Endothelial cell of umbilical vein (primary cell): ENCODE results near the gene SLC47A1. TPM values are rescaled to one million over a fixed set of nuclear protein-coding genes. Genes with fewer than 3 reads are reported as not detected.

ENCODE experiments used
- BruUV-seq: library from RNA; stranded (reverse); fragments of 400-500 nt; replicated peaks from 2 replicates; lab custom pipeline; 2021; lab: Mats Ljungman, UMichigan
- CTCF ChIA-PET: fragments of 300-600, 350-600 bp; sonication (Branson Sonifier 250); formaldehyde crosslinking; loops from one replicate; lab custom pipeline; 2021; ENCODE audit warnings: antibody characterized with exemption, inconsistent platforms; lab: Charles Lee
- POLR2A ChIA-PET: fragments of 300-600, 350-600 bp; sonication (Branson Sonifier 250); formaldehyde crosslinking; loops from one replicate; lab custom pipeline; 2021; ENCODE audit warnings: antibody characterized with exemption, inconsistent platforms; lab: Charles Lee
- DNase-seq: peaks from one replicate; pipeline ENCODE4 v3.0.0-alpha.2; 2011; ENCODE audit warnings: low read depth, low spot score
- FAIRE-seq: peaks from 2 replicates; lab custom pipeline; 2011; peaks lifted over from hg19 to GRCh38; lab: Jason Lieb, UNC
- H2AFZ ChIP-seq: 2 replicates; pipeline ENCODE4 v1.6.0; 2012; ENCODE audit warnings: low read depth, low read length, control low read depth, inconsistent platforms
- H3K27ac ChIP-seq: 2 replicates; pipeline ENCODE4 v1.5.1; 2011; ENCODE audit warnings: low read depth, mild to moderate bottlenecking, control low read depth, low read length, moderate library complexity; ENCODE audit not compliant: insufficient read depth
- H3K27me3 ChIP-seq, 2 experiments: 2 replicates each; pipeline versions ENCODE4 v1.6.0 to v1.6.1; 2011; ENCODE audit warnings: low read length in 2 of 2, mixed read lengths in 1 of 2; ENCODE audit not compliant: control insufficient read depth in 2 of 2, insufficient read depth in 2 of 2
- H3K36me3 ChIP-seq, 2 experiments: 2 replicates in 1 of 2; 3 replicates in 1 of 2; pipeline ENCODE4 v1.5.1; 2011; ENCODE audit warnings: low read length in 2 of 2, mild to moderate bottlenecking in 1 of 2, moderate library complexity in 1 of 2; ENCODE audit not compliant: control insufficient read depth in 2 of 2, insufficient read depth in 2 of 2; ENCODE audit errors: extremely low read depth in 1 of 2
- H3K4me1 ChIP-seq: 3 replicates; pipeline ENCODE4 v1.5.1; 2011; ENCODE audit warnings: mild to moderate bottlenecking, low read length; ENCODE audit not compliant: control insufficient read depth, insufficient read depth; ENCODE audit errors: extremely low read depth
- H3K4me2 ChIP-seq: 2 replicates; pipeline ENCODE4 v1.6.1; 2011; ENCODE audit warnings: low read length, control low read depth, mixed read lengths; ENCODE audit not compliant: insufficient read depth
- H3K4me3 ChIP-seq, 3 experiments: fragments of 200-600 bp in 1 of 3; sonication (generic), shearing (Covaris generic) in 1 of 3; replicated peaks in 1 of 3; 2 replicates each; pipeline ENCODE4 v1.5.1; 2011 to 2016; ENCODE audit warnings: control low read depth in 3 of 3, low read length in 3 of 3, mild to moderate bottlenecking in 2 of 3, inconsistent platforms in 1 of 3, low read depth in 1 of 3, moderate library complexity in 1 of 3; ENCODE audit not compliant: insufficient read depth in 1 of 3
- H3K79me2 ChIP-seq: 2 replicates; pipeline ENCODE4 v1.6.0; 2012; ENCODE audit warnings: low read length, inconsistent platforms; ENCODE audit not compliant: control insufficient read depth, insufficient read depth
- H3K9ac ChIP-seq: replicated peaks from 2 replicates; pipeline ENCODE3; 2011; ENCODE audit warnings: low read length, control low read depth; ENCODE audit not compliant: insufficient read depth; ENCODE audit errors: extremely low read depth
- H3K9me1 ChIP-seq: replicated peaks from 3 replicates; pipeline ENCODE4 v1.6.0; 2011; ENCODE audit warnings: mild to moderate bottlenecking, low read length; ENCODE audit not compliant: control insufficient read depth, insufficient read depth; ENCODE audit errors: extremely low read depth
- H3K9me3 ChIP-seq: replicated peaks from 2 replicates; pipeline ENCODE4 v1.5.1; 2012; ENCODE audit warnings: low read length, inconsistent platforms; ENCODE audit not compliant: control insufficient read depth, insufficient read depth
- H4K20me1 ChIP-seq: replicated peaks from 2 replicates; pipeline ENCODE3; 2011; ENCODE audit warnings: mild to moderate bottlenecking, low read length; ENCODE audit not compliant: control insufficient read depth, insufficient read depth; ENCODE audit errors: extremely low read depth
- CTCF ChIP-seq, 2 donors: IDR thresholded peaks; 1 replicate in 1 of 2; 2 replicates in 1 of 2; pipeline ENCODE4 v1.5.1; 2011; ENCODE audit warnings: low read length in 2 of 2, mild to moderate bottlenecking in 2 of 2, moderate library complexity in 2 of 2, control low read depth in 1 of 2, inconsistent platforms in 1 of 2, low read depth in 1 of 2; ENCODE audit not compliant: insufficient read depth in 1 of 2; ENCODE audit errors: extremely low read depth in 1 of 2
- EZH2 ChIP-seq: IDR thresholded peaks from 2 replicates; pipeline ENCODE4 v1.6.1; 2012; ENCODE audit warnings: borderline replicate concordance, low read depth, mild to moderate bottlenecking, moderate library complexity, low read length, inconsistent platforms; ENCODE audit not compliant: severe bottlenecking
- FOS ChIP-seq: IDR thresholded peaks from 2 replicates; pipeline ENCODE4 v1.6.1; 2011; ENCODE audit warnings: mild to moderate bottlenecking, low read length, moderate library complexity, borderline replicate concordance; ENCODE audit not compliant: insufficient read depth
- GATA2 ChIP-seq: IDR thresholded peaks from 2 replicates; pipeline ENCODE4 v1.7.0; 2011; ENCODE audit warnings: low read depth, mild to moderate bottlenecking, moderate library complexity, mixed read lengths, low read length; ENCODE audit not compliant: insufficient read length, insufficient read depth
- JUN ChIP-seq: IDR thresholded peaks from 2 replicates; pipeline ENCODE4 v1.6.1; 2011; ENCODE audit warnings: borderline replicate concordance, low read depth; ENCODE audit not compliant: insufficient read length, insufficient read depth
- MYC ChIP-seq: IDR thresholded peaks from one replicate; pipeline ENCODE4 v1.6.1; 2011; ENCODE audit warnings: mild to moderate bottlenecking, low read depth, low read length
- POLR2A ChIP-seq: IDR thresholded peaks from 2 replicates; pipeline ENCODE4 v1.6.1; 2012; ENCODE audit warnings: low read depth, mild to moderate bottlenecking, control low read depth, low read length
- POLR2AphosphoS5 ChIP-seq: IDR thresholded peaks from 2 replicates; pipeline ENCODE4 v1.6.1; 2012; ENCODE audit warnings: low read depth, mild to moderate bottlenecking, control low read depth, low read length, moderate library complexity; ENCODE audit not compliant: insufficient read depth
- dilution Hi-C: fragments of 300-500 bp; cut with MboI; formaldehyde crosslinking; loops from one replicate; pipeline ENCODE4 v1.15.0; 2019; ENCODE audit warnings: low sequenced_read_pairs; ENCODE audit not compliant: extremely low pct_ligation_motif_present
- intact Hi-C: fragments of 100-400 bp; cut with micrococcal nuclease; formaldehyde crosslinking; loops from one replicate; pipeline ENCODE4 v1.10.0; 2022
- polyA plus RNA-seq, 4 experiments: library from polyadenylated mRNA; depleted of rRNA in 3 of 4; stranded (reverse) in 3 of 4; unstranded in 1 of 4; fragments of >200 nt; gene quantifications; 2 replicates each; pipeline versions ENCODE4 v1.2.1 to v1.2.3, GENCODE V29; 2011 to 2012; ENCODE audit warnings: missing spikeins in 1 of 4
- total RNA-seq: library from RNA; stranded (reverse); gene quantifications from 2 replicates; pipeline ENCODE4 v1.2.3, GENCODE V29; 2021
- TF ChIP-seq, protein P1 (sequence below): IDR thresholded peaks from 2 replicates; pipeline ENCODE4 v1.6.1; 2011; ENCODE audit not compliant: insufficient read depth, insufficient read length

The SLC47A1 gene
- total and polyA plus RNA-seq, 2 donors (not counting 3 experiments of a cell fraction or from before 2014, with no cell fraction given): 3.3 to 6.9 TPM

DNA sequence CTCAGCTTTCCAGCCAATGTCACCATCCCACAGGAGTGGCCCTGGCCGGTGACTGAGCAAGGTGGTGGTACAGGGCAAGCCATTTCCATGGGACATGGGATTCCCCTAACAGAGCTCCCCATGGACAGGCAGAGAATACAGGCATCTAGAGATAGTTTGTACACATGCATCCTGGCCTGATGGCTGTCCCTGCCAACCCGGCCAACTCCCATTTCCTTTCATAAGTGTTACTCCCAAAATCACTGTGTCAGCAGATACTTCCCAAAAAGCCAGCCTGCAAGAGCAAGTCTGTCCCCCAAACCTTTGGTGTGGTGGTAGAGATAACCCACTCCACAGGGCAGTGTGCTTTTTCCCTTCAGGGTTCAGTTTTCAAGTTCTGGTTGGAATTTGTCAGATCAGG is 32.4 kb upstream of the SLC47A1 start:
- DNase-seq: no peak
- no peak overlapping the region for H3K27ac ChIP-seq
- no TSS peak for BruUV-seq
- intact Hi-C loops: no loop called here
- no peak overlapping the region for H2AFZ ChIP-seq
- no peak overlapping the region for H3K4me2 ChIP-seq
- H3K9me3 ChIP-seq: no peaks in the 10 kb centered on the region
- H4K20me1 ChIP-seq: no peaks in the 10 kb centered on the region
- H3K9me1 ChIP-seq: no peaks in the 10 kb centered on the region
- no peaks in the 10 kb centered on the region for H3K4me1 ChIP-seq
- H3K9ac ChIP-seq: no peak overlapping the region
- no peaks in the 10 kb centered on the region for H3K79me2 ChIP-seq
- POLR2A ChIA-PET: no interaction called here
- no peaks in the 10 kb centered on the region for H3K36me3 ChIP-seq
- FAIRE-seq: no peak
- TF ChIP-seq JUN: no peak
- TF ChIP-seq GATA2: no peak
- no peak for TF ChIP-seq FOS
- no peak for TF ChIP-seq POLR2AphosphoS5
- TF ChIP-seq POLR2A: no peak
- no peak for TF ChIP-seq EZH2
- no peak for TF ChIP-seq MYC
- TF ChIP-seq, protein P1, sequence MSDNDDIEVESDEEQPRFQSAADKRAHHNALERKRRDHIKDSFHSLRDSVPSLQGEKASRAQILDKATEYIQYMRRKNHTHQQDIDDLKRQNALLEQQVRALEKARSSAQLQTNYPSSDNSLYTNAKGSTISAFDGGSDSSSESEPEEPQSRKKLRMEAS: no peak
- TF ChIP-seq CTCF (IDR thresholded peaks at IDR 0.05; ENCODE audit: extremely low read depth in 1 of 2, insufficient read depth in 1 of 2, low read depth in 1 of 2, low read length in 2 of 2): no peak
- H3K27me3 ChIP-seq: peaks cover 0 to 7% of the 10 kb centered on the region in 2 experiments
- no peak overlapping the region for H3K4me3 ChIP-seq
- CTCF ChIA-PET: no interaction called here
- dilution Hi-C loops: no loop called here
